ENCODE data around the gene MYO9A.
A peak's percentile ranks its signal among the peaks of the same experiment; 100 is the strongest.
"Not testable (repeated sequence)": the region's sequence is repeated elsewhere in the genome, so short reads cannot be mapped to it uniquely, and the experiment has no call there.

Gene MYO9A

DNA sequence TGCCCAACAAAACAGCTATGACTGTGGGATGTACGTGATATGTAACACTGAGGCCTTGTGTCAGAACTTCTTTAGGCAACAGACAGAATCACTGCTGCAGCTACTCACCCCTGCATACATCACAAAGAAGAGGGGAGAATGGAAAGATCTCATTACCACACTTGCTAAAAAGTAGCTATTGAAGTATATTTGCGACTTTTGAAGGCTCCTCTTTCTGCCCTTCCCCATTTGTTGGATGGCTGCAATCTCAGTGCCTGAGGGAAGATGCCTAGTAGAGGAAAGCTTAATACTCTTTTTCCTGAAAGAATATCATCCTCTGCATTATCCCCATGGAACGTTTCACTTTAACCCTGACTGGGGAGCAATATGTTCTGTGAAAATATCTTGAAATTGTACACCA is 22.1 kb upstream of the MYO9A start:
- no peak for DNase-seq (ENCODE audit: low read depth)

DNA sequence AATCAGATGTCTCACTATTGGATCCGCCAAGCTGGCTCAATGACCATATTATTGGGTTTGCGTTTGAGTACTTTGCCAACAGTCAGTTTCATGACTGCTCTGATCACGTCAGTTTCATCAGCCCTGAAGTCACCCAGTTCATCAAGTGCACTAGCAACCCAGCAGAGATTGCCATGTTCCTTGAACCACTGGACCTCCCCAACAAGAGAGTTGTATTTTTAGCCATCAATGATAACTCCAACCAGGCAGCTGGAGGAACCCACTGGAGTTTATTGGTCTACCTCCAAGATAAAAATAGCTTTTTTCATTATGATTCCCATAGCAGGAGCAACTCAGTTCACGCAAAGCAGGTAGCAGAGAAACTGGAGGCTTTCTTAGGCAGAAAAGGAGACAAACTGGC is 21.7 kb upstream of the MYO9A start:
- DNase-seq (ENCODE audit: low read depth), result no peak

DNA sequence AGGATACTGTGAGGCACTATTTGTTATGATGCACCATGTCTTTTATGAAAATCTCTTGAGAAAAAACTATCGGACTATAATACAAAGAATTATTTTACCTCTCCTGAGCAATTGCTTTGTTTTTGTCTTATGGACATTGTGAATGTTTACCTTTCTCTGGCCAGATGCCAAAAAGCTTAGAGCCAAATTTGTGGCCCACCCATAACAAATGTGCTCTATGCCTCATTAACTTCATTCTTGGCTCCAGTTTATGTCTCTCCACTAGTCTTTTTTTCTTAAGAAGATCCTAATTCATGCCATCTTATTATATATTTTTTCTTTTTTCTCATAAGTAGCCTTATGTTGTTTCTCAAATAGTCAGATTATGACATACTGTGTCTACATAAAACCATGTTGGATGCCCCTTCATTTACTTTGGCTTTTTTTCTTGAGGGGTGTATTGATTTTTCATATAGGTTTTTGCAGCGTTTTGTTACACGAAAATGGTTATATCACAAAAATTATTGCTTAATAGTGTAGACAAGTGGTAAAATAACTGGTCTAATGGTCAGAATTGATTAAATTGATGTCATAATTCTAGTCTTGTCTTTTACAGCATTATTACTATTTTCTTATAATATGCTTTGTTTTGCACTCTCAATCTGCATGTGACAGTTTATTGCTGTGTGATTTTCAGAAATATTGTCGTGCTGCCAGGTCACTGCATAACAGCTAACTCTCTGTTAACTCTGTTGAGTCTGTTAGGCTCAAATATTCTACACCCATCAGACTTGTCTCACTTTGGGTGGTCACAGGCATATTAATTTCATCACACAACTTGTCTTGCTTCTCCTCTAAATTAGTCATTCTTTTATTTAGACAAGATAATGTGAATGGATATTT is 18.5 kb upstream of the MYO9A start:
- DNase-seq (ENCODE audit: low read depth), result no peak

DNA sequence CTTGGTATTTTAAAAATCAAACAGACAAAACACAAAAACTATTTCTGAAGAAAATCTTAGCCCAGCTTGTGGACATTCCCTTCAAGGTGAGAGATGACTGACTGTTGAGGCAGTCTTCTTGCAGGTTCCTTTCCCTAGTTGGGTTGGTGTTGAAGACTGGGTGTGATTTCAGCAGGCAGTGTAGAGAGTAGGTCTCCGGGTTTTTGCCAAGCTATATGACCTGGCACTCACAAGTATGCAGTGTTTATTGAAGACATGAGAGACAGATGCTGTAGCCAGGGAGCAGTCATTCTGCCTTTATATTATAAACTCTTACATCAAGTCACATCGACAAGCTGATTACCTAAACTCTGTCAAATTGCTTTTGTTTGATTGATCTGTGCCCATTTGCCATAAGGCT is 17.8 kb upstream of the MYO9A start:
- no peak for DNase-seq (ENCODE audit: low read depth)

DNA sequence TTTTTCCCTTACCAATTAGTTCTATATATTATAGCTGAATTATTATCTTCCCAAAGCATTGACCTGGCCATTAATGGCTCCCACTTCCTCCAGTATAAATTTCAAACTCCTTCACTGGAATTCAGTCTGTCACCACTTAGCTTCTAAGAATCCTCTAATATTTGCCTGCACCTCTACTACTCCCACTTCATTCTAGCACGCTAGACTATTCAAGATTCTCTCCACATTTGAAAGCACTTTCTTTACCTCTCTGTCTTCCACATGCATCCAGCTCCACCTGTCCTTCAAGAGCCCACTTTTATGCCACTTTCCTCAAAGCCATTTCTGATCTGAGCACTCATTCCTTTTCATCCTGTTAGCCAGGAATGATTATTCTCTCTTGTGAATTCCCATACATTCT is 15.3 kb upstream of the MYO9A start:
- no peak for DNase-seq (ENCODE audit: low read depth)

DNA sequence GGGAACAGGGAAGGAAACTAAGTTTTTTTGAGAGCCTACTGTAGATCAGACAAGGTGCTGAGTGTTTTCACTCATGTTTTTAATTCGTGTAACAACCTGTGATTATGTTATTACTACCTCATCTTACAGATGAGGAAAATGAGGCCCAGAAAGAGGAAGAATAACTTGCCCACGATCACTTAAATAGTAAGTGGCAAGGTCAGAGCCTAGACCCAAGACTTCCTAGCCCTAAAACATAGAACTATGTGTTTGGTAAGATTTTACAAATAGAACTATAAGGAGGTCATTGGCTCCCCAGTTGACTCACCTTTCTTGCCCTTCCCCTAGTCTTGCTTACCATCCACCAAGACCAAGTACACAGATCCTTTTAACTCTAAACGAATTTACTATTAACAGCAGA is 14.0 kb upstream of the MYO9A start:
- no peak for DNase-seq (ENCODE audit: low read depth)

DNA sequence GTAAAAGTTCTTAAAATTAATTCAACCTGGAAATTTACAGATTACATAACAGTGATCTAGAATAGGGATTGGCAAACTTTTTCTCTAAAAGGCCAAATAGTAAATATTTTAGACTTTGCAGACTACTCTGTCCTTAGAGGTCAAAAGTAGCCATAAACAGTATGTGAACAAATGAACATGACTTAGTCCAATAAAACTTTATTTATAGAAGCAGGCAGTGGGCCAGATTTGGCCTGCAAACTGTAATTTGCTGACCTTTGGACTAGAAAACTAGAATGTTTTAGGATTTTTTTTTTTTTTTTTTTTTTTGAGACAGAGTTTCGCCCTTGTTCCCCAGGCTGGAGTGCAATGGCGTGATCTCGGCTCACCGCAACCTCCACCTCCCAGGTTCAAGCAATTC is 12.3 kb upstream of the MYO9A start:
- DNase-seq (ENCODE audit: low read depth), result no peak

DNA sequence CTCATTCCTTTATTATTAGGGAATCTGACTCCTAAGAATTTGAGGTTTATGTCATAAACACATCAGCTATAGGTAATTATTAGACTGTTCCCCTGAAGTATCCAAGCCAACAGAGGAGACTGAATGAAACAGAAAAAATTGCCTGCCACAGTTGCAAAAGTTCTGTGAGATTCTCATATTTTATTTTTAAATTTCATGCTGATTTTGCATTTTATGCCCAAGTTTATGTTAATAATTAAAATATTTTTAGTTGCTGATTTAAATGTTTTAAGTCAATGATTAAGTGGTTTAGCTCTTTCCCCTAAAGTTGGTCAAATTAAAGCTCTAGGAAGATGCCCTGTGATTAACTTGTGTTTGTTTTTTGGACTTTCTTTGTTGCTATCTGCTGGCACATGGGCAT is 10.4 kb upstream of the MYO9A start:
- no peak for DNase-seq (ENCODE audit: low read depth)

DNA sequence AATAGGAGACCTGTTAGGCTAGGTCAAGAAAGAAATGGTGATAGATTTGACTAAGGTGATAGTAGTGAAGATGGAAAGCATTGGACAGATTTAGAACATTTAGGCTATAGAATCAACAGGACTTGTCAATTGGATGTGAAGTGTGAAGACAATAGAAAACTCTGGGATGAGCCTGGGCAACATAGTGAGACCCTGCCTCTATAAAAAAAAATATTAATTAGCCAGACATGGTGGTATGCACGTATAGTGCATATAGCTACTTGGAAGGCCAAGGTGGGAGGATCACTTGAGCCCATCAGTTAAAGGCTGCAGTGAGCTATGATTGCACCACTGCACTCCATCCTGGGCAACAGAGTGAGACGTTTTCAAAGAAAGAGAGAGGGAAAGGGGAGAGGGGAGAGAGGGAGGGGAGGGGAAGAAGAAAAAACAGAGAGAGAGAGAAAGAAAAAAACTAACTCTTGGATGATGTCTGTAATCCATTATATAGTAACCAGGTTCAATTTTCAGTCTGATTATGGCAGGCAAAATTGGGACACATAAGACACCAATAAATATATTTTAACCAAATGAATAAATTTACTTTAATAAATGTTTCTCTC is 9.9 kb upstream of the MYO9A start:
- no peak for DNase-seq (ENCODE audit: low read depth)

DNA sequence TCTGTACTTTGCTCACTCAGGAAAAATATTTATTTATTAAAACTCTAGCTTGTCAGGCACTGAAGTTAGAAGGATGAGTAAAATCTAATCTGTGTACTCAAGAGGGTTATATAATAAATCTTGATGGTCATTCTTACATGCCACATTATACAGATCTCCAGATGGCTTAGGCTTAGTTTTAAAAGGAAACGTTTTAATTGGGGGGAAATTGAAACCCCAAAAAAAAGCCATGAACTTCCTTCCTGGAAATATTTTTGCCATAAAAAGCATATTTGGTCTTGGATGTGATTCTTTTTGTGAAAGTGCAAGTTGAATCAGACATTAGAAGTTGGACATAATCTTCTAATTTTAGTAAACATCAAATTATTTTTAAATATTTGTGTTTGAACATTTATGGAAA is 6.3 kb upstream of the MYO9A start:
- DNase-seq (ENCODE audit: low read depth), result no peak

DNA sequence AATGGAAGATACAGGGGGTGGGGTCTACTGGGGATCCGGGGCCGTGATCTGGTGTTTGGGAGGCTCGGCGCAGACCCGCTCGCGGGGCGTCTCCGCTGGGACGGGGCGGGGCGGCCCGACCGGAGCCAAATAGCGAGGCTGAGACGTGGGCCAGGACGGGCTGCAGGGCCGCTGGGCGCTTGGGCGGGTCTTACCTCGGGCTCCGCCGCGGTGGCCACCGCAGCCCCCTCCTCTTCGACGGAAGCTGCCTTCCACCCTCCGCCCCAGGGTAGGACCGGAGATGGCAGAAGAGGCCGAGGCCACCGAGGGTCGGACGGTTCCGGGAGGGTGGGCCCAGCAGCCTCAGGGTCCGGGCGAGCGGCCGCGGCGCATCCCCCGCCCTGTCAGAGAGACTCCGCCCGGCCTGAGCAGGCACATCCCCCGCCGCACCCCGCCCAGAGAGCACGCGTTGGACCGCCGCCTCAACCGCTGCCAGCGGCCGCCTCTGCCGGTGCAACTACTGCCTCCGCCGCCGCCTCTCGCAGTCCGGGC is 399 bp downstream of the MYO9A start:
- peak; percentile 65 for DNase-seq (ENCODE audit: low read depth)

DNA sequence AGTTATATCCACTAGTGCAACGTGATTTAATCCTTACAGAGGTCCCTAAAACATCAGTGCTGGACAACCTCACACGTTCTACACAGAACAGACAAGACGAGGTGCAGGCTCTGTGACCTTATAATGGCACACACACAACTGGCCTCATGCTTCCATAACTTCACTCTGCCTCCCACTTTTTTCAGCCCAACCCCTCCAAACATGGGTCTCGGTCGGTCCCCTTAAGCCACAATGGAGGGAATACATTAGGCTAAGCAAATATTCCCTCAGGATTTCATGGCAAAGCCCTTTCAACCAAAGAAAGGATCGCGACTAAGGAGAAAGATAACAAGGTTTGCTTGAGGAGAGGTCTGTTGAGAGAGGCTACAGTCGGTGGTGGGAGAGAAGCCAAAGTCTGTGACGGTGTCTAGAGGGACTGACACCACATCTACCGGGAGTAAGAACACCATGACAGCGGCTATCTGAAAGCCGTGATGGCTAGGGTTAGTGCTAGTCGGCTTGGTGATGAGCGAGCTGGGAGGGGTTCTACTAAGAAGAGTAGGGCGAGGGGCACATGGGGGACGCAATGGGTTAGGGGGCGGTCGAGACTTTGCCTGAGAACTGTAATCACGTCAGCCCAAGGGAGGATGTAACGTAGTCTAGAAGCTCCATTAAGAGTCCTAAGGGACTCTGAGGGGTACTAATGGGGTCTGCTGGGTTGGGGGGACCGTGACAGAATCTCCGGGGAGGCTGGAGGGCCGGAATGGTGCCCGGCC is 1.0 kb downstream of the MYO9A start:
- DNase-seq (ENCODE audit: low read depth), result no peak

DNA sequence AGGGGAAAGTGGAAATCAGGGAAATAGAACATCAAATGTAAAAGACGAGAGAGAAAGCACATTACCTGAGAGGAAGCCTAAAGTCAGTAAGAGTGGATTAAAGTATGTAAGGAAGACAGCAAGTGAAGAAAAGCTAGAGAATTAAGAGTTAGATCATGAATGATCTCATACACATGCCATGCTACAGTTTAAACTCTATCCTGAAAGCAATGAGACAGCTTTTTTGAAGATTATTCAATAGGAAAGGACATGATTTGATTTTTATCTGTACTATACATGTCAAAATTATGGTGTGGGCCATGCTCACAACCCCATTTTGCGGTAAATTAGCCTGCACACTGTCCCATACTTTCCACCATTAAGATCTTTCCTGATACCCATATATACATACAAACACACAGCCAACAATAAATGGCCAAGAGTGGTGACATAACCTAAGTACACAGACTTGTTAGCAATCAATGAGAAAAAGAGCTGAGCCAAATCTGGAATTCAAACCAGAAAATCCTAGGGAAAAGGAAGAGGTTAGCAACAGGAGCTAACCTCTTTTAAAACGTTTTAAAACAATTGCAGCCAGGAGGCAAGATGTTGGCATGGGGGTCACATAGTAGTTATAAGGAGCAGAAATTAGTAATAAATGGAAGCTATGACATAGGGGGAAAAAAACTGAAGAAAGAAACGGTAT is 4.5 kb downstream of the MYO9A start:
- DNase-seq (ENCODE audit: low read depth), result no peak

DNA sequence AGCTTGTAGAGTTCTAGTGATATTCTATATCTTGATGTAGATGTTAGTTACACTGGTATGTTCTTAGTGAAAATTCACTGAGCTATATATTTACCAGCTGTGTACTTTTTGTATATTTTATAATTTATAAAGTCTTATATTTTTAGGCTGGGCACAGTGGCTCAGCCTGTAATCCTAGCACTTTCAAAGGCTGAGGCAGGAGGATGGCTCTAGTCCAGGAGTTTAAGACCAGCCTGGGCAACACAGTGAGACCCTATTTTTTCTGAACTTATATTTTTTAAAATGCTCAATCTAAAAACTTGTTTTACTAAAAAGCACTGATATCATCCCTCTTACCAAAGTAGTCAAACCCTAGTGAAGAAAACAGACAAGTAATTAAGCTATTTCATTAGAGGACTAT is 5.1 kb downstream of the MYO9A start:
- no peak for DNase-seq (ENCODE audit: low read depth)

DNA sequence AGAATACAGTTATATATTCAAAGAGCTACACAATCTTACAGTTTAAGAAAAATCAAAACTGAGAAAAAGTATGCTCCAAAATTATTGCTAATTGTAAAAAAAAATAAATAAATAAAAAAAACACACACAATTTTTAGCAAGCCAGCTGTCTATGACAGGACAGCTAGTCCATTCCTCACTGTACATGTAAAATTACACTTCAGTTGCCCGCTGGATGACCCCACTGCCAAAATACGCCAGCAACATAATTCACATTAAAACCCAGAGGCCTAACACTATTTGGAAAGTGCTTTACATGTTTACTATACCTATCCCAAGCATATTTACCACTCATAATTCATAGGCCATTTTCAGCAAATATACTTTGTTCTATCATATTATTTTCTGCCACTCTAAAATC is 5.8 kb downstream of the MYO9A start:
- DNase-seq (ENCODE audit: low read depth), result no peak

DNA sequence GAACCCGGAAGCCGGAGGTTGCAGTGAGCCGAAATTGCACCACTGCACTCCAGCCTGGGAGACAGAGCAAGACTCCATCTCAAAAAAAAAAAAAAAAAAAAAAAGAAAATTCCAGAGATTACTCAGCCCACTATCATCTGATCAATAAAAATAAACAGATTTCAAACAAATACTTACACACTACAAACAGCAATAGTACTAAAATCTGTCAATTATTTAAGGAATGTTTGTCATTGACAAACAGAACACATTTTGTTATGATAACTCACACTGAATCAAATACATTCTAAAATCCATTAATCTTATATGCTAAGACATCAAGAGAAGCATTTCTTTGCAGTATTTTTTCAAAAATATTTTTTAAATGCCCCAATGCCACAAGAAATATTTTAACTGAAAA is 7.6 kb downstream of the MYO9A start:
- DNase-seq (ENCODE audit: low read depth), result no peak

DNA sequence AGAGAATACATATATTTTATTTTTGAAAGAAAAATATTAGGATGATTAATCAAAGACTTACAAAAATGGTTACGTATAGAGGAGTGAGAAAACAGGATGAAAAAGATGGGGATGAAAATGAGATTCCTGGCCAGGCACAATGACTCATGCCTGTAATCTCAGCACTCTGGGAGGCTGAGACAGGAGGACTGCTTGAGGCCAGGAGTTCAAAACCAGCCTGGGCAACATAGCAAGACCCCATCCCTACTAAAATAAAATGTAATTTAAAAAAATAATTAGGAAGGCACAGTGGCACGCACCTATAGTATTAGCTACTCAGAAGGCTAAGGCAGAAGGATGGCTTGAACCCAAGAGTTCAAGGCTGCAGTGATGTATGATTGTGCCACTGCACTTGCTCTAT is 11.9 kb downstream of the MYO9A start:
- DNase-seq (ENCODE audit: low read depth), result no peak

DNA sequence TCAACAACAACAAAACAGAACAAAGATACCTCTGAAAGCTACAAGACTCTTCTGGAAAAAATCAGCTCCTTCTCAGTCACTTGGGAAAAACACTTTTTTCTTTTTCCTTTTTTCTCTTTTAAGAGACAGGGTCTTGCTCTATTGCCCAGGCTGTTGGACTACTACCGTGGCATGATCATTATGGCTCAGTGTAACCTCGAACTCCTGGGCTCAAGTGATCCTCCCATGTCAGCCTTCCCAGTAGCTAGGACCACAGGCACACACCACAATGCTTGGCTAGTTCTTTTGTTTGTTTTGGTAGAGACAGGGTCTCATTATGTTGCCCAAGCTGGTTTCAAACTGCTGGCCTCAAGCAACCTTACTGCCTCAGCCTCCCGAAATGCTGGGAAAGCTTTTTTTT is 12.8 kb downstream of the MYO9A start:
- DNase-seq (ENCODE audit: low read depth), result no peak

DNA sequence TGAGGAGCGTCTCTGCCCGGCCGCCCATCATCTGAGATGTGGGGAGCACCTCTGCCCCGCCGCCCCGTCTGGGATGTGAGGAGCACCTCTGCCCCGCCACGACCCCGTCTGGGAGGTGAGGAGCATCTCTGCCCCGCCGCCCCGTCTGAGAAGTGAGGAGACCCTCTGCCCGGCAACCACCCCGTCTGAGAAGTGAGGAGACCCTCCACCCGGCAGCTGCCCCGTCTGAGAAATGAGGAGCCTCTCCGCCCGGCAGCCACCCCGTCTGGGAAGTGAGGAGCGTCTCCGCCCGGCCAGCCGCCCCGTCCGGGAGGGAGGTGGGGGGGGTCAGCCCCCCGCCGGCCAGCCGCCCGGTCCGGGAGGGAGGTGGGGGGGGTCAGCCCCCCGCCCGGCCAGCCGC is 17.4 kb downstream of the MYO9A start:
- DNase-seq (ENCODE audit: low read depth), result not testable (repeated sequence)

DNA sequence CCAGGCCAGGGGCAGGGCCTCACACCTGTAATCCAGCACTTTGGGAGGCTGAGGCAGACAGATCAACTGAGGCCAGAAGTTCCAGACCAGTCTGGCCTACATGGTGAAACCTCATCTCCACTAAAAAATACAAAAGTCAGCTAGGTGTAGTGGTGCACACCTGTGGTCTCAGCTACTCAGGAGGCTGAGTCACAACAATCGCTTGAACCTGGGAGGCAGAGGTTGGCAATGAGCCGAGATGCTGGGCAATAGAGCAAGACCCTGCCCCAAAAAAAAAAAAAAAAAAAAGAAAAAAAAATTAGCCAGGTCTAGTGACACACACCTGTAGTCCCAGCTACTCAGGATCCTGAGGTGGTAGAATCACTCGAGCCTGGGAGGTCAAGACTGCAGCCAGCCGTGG is 18.8 kb downstream of the MYO9A start:
- no peak for DNase-seq (ENCODE audit: low read depth)

DNA sequence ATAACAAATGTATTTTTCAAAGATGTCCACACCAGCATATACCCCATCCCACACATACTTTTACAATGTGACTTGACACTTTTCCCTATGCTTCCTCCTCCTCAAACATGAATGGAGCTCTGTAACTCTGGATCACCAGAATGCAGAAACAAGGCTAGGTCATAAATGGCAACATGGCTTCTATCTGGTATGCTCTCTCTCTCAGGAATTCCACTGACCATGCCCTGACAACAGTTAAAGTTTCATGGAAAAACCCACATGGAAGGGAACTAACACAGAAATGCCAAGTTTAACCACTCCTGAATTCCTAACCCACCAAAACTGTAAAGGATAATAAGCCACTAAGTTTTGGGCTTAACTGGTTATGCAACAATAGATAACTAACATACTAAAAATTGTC is 19.9 kb downstream of the MYO9A start:
- DNase-seq (ENCODE audit: low read depth), result no peak

DNA sequence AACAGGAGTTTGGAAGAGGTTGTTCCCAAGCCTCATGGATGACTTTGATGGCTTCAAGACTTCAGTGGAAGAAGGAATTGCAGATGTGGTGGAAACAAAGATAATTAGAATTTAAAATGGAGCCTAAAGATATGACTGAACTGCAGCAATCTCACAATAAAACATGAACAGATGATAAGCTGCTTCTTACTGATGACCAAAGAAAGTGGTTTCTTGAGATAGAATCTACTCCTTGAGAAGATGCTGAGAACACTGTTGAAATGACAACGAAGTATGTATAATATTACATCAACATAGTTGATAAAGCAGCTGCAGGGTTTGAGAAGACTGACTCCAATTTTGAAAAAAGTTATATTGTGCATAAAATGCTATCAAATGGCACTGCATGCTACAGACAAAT is 21.2 kb downstream of the MYO9A start:
- DNase-seq (ENCODE audit: low read depth), result no peak
